Measurements from ENCODE around the gene TMEM135. TPM values are rescaled to one million over a fixed set of nuclear protein-coding genes. Genes with fewer than 3 reads are reported as not detected.

Gene TMEM135
- total and polyA plus RNA-seq, 2 experiments from 2014 or later: 11.0 to 11.9 TPM

- Histone ChIP-seq H3K4me2 (ENCODE audit: unreplicated experiment) (no peak overlapping the region), H3K79me2 (ENCODE audit: insufficient read depth) (0 out of 2 replicates have a peak, but pooled peaks cover 4% of the 10 kb centered on the region), H3K9ac (no peak overlapping the region), H3K27ac (no peak overlapping the region), H3K36me3 (ENCODE audit: low read depth) (no peaks in the 10 kb centered on the region), H3K4me3 (no peak overlapping the region), H3K27me3 (replicated peaks; ENCODE audit: insufficient read depth) (no peaks in the 10 kb centered on the region), H3K4me1 (ENCODE audit: insufficient read depth) (no peaks in the 10 kb centered on the region), H3K9me3 (ENCODE audit: low read depth) (no peaks in the 10 kb centered on the region), H3F3A (ENCODE audit: insufficient read depth) (no peaks in the 10 kb centered on the region), H2AFZ (no peak overlapping the region), H3K9me2 (ENCODE audit: insufficient read depth) (no peaks in the 10 kb centered on the region), H4K20me1 (ENCODE audit: insufficient read depth) (no peaks in the 10 kb centered on the region)
- no peak for DNase-seq
- in situ Hi-C loops (cut with MboI): no loop called here
- WGBS, 2 experiments (ENCODE audit: low coverage in 1 of 2, low lambda C conversion rate in 2 of 2, missing lambda C conversion rate in 2 of 2): 57 to 61% methylated on average over 3 of the region's 3 CpGs
- TF ChIP-seq EZH2phosphoT487 (IDR thresholded peaks at IDR 0.05; ENCODE audit: insufficient read depth, low read depth) (no peak), EZH2 (IDR thresholded peaks at IDR 0.05; ENCODE audit: insufficient read depth, poor library complexity, severe bottlenecking) (no peak)
Measured at GRCh38 chr11:87141980-87142514, 104.3 kb downstream of the TMEM135 start.

DNA sequence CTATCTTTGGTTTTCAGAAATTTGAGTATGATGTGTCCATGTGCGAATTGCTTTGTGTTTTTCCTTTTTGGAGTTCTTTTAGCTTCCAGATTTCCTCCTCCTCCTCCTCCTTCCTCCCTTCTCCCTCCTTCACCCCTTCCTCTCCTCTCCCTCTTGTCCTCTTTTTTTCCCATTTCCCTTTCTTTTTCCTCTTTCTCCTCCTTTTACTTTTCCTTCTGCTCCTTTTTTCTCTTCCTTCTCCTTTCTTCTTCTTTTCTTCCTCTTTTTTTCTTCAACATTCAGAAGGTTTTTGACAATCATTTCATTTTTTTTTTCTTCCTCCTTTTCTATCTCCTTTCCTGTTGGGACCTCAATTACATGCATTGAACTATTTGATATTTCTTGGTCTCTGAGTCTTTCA is 104.9 kb downstream of the TMEM135 start:
- TF ChIP-seq EZH2phosphoT487 (IDR thresholded peaks at IDR 0.05; ENCODE audit: insufficient read depth, low read depth): no peak
- TF ChIP-seq EZH2 (IDR thresholded peaks at IDR 0.05; ENCODE audit: insufficient read depth, poor library complexity, severe bottlenecking): no peak
- DNase-seq: no peak
- Histone ChIP-seq H3K9ac (no peak overlapping the region), H3K4me2 (ENCODE audit: unreplicated experiment) (no peak overlapping the region), H3K36me3 (ENCODE audit: low read depth) (no peaks in the 10 kb centered on the region), H3K27ac (no peak overlapping the region), H3K4me3 (no peak overlapping the region), H4K20me1 (ENCODE audit: insufficient read depth) (no peaks in the 10 kb centered on the region), H3K27me3 (replicated peaks; ENCODE audit: insufficient read depth) (no peaks in the 10 kb centered on the region), H2AFZ (no peak overlapping the region), H3K9me3 (ENCODE audit: low read depth) (no peaks in the 10 kb centered on the region), H3K9me2 (ENCODE audit: insufficient read depth) (no peaks in the 10 kb centered on the region), H3F3A (ENCODE audit: insufficient read depth) (no peaks in the 10 kb centered on the region), H3K4me1 (ENCODE audit: insufficient read depth) (no peaks in the 10 kb centered on the region), H3K79me2 (ENCODE audit: insufficient read depth) (0 out of 2 replicates have a peak, but pooled peaks cover 4% of the 10 kb centered on the region)
- WGBS, 2 experiments (ENCODE audit: low coverage in 1 of 2, low lambda C conversion rate in 2 of 2, missing lambda C conversion rate in 2 of 2): 97 to 100% methylated on average over 1 of the region's 1 CpG
- in situ Hi-C loops (cut with MboI): no loop called here

GRCh38 chr11:87143641-87144040 is 105.9 kb downstream of the TMEM135 start:
- Histone ChIP-seq H3K36me3 (ENCODE audit: low read depth) (no peaks in the 10 kb centered on the region), H2AFZ (no peak overlapping the region), H3K4me3 (no peak overlapping the region), H3K9me3 (ENCODE audit: low read depth) (no peaks in the 10 kb centered on the region), H4K20me1 (ENCODE audit: insufficient read depth) (no peaks in the 10 kb centered on the region), H3K27ac (no peak overlapping the region), H3K9me2 (ENCODE audit: insufficient read depth) (no peaks in the 10 kb centered on the region), H3K9ac (no peak overlapping the region), H3F3A (ENCODE audit: insufficient read depth) (no peaks in the 10 kb centered on the region), H3K4me1 (ENCODE audit: insufficient read depth) (peaks cover 6% of the 10 kb centered on the region; the same call in 1 of the 2 replicates), H3K79me2 (ENCODE audit: insufficient read depth) (0 out of 2 replicates have a peak, but pooled peaks cover 4% of the 10 kb centered on the region), H3K27me3 (replicated peaks; ENCODE audit: insufficient read depth) (no peaks in the 10 kb centered on the region), H3K4me2 (ENCODE audit: unreplicated experiment) (no peak overlapping the region)
- WGBS, 2 experiments (ENCODE audit: low coverage in 1 of 2, low lambda C conversion rate in 2 of 2, missing lambda C conversion rate in 2 of 2): 69% methylated on average over 4 of the region's 4 CpGs
- in situ Hi-C loops (cut with MboI): no loop called here
- DNase-seq: no peak
- no peak for TF ChIP-seq EZH2 (IDR thresholded peaks at IDR 0.05; ENCODE audit: insufficient read depth, poor library complexity, severe bottlenecking)
- no peak for TF ChIP-seq EZH2phosphoT487 (IDR thresholded peaks at IDR 0.05; ENCODE audit: insufficient read depth, low read depth)

GRCh38 chr11:87144252-87144651 is 106.5 kb downstream of the TMEM135 start:
- Histone ChIP-seq H3K27ac (no peak overlapping the region), H4K20me1 (ENCODE audit: insufficient read depth) (no peaks in the 10 kb centered on the region), H3K9ac (no peak overlapping the region), H2AFZ (no peak overlapping the region), H3K27me3 (replicated peaks; ENCODE audit: insufficient read depth) (no peaks in the 10 kb centered on the region), H3K4me1 (ENCODE audit: insufficient read depth) (peaks cover 6% of the 10 kb centered on the region; the same call in 1 of the 2 replicates), H3K36me3 (ENCODE audit: low read depth) (no peaks in the 10 kb centered on the region), H3K4me3 (no peak overlapping the region), H3K9me3 (ENCODE audit: low read depth) (no peaks in the 10 kb centered on the region), H3K79me2 (ENCODE audit: insufficient read depth) (0 out of 2 replicates have a peak, but pooled peaks cover 4% of the 10 kb centered on the region), H3K9me2 (ENCODE audit: insufficient read depth) (no peaks in the 10 kb centered on the region), H3F3A (ENCODE audit: insufficient read depth) (no peaks in the 10 kb centered on the region), H3K4me2 (ENCODE audit: unreplicated experiment) (no peak overlapping the region)
- DNase-seq: no peak
- in situ Hi-C loops (cut with MboI): no loop called here
- no peak for TF ChIP-seq EZH2 (IDR thresholded peaks at IDR 0.05; ENCODE audit: insufficient read depth, poor library complexity, severe bottlenecking)
- TF ChIP-seq EZH2phosphoT487 (IDR thresholded peaks at IDR 0.05; ENCODE audit: insufficient read depth, low read depth): no peak
- WGBS, 2 experiments (ENCODE audit: low coverage in 1 of 2, low lambda C conversion rate in 2 of 2, missing lambda C conversion rate in 2 of 2): 83 to 86% methylated on average over 3 of the region's 3 CpGs
